ENCODE measurements around the gene MRPL33.

- no peak for TF ChIP-seq ZNF557 (CRISPR knock-in tag; IDR thresholded peaks at IDR 0.05)
- no peak for TF ChIP-seq MAX (IDR thresholded peaks at IDR 0.05)
- TF ChIP-seq, protein P1, sequence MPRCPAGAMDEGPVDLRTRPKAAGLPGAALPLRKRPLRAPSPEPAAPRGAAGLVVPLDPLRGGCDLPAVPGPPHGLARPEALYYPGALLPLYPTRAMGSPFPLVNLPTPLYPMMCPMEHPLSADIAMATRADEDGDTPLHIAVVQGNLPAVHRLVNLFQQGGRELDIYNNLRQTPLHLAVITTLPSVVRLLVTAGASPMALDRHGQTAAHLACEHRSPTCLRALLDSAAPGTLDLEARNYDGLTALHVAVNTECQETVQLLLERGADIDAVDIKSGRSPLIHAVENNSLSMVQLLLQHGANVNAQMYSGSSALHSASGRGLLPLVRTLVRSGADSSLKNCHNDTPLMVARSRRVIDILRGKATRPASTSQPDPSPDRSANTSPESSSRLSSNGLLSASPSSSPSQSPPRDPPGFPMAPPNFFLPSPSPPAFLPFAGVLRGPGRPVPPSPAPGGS (CRISPR knock-in tag; IDR thresholded peaks at IDR 0.05): no peak
- TF ChIP-seq PBX2 (CRISPR knock-in tag; IDR thresholded peaks at IDR 0.05): no peak
- TF ChIP-seq EP300 (IDR thresholded peaks at IDR 0.05; ENCODE audit: low read depth in 2 of 2, low read length in 2 of 2): no peak
- no peak for TF ChIP-seq EP300 (CRISPR knock-in tag; IDR thresholded peaks at IDR 0.05; ENCODE audit: borderline replicate concordance)
Observed at GRCh38 chr2:27734305-27734704, 37.2 kb upstream of the MRPL33 start.
